ENCODE results near the gene EBF3. TPM values are rescaled to one million over a fixed set of nuclear protein-coding genes. Genes with fewer than 3 reads are reported as not detected.

EBF3 gene
- total RNA-seq, 1 donor from 2014 or later: 544 TPM

GRCh38 chr10:129959544-129960480 lies 4.3 kb downstream of the EBF3 start:
- Mint-ChIP-seq H3K27ac (ENCODE audit: unreplicated experiment) (peak overlapping the region; percentile 95), H3K36me3 (ENCODE audit: unreplicated experiment) (peaks cover 34% of the 10 kb centered on the region), H3K9me3 (ENCODE audit: unreplicated experiment) (peaks cover 55% of the 10 kb centered on the region), H3K4me3 (ENCODE audit: unreplicated experiment) (peak overlapping the region; percentile 90), H3K27me3 (ENCODE audit: unreplicated experiment) (peaks cover 48% of the 10 kb centered on the region), H3K4me1 (ENCODE audit: low read depth, unreplicated experiment) (peaks cover 2% of the 10 kb centered on the region)
- TF ChIP-seq CTCF (IDR thresholded peaks at IDR 0.05; ENCODE audit: partially characterized antibody, unreplicated experiment): no peak
- peak; percentile 35 for DNase-seq

GRCh38 chr10:129958629-129959543 lies 5.2 kb downstream of the EBF3 start:
- H3K9me3 Mint-ChIP-seq (ENCODE audit: unreplicated experiment): peaks cover 53% of the 10 kb centered on the region
- peak overlapping the region; percentile 99 for H3K27ac Mint-ChIP-seq (ENCODE audit: unreplicated experiment)
- peak; percentile 73 for DNase-seq
- peaks cover 46% of the 10 kb centered on the region for H3K27me3 Mint-ChIP-seq (ENCODE audit: unreplicated experiment)
- H3K36me3 Mint-ChIP-seq (ENCODE audit: unreplicated experiment): peaks cover 34% of the 10 kb centered on the region
- H3K4me1 Mint-ChIP-seq (ENCODE audit: low read depth, unreplicated experiment): peaks cover 10% of the 10 kb centered on the region
- H3K4me3 Mint-ChIP-seq (ENCODE audit: unreplicated experiment): peak overlapping the region; percentile 92
- TF ChIP-seq CTCF (IDR thresholded peaks at IDR 0.05; ENCODE audit: partially characterized antibody, unreplicated experiment): no peak

GRCh38 chr10:129958148-129958628 lies 5.9 kb downstream of the EBF3 start:
- Mint-ChIP-seq H3K27me3 (ENCODE audit: unreplicated experiment) (peaks cover 44% of the 10 kb centered on the region), H3K4me1 (ENCODE audit: low read depth, unreplicated experiment) (peaks cover 15% of the 10 kb centered on the region), H3K36me3 (ENCODE audit: unreplicated experiment) (peaks cover 34% of the 10 kb centered on the region), H3K9me3 (ENCODE audit: unreplicated experiment) (peaks cover 52% of the 10 kb centered on the region), H3K27ac (ENCODE audit: unreplicated experiment) (peak overlapping the region; percentile 99), H3K4me3 (ENCODE audit: unreplicated experiment) (peak overlapping the region; percentile 92)
- peak; percentile 27 for DNase-seq
- no peak for TF ChIP-seq CTCF (IDR thresholded peaks at IDR 0.05; ENCODE audit: partially characterized antibody, unreplicated experiment)

GRCh38 chr10:129956876-129957673 lies 7.0 kb downstream of the EBF3 start:
- no peak for TF ChIP-seq CTCF (IDR thresholded peaks at IDR 0.05; ENCODE audit: partially characterized antibody, unreplicated experiment)
- Mint-ChIP-seq H3K27me3 (ENCODE audit: unreplicated experiment) (peaks cover 40% of the 10 kb centered on the region), H3K27ac (ENCODE audit: unreplicated experiment) (peak overlapping the region; percentile 99), H3K9me3 (ENCODE audit: unreplicated experiment) (peaks cover 49% of the 10 kb centered on the region), H3K4me3 (ENCODE audit: unreplicated experiment) (peak overlapping the region; percentile 92), H3K4me1 (ENCODE audit: low read depth, unreplicated experiment) (peaks cover 23% of the 10 kb centered on the region), H3K36me3 (ENCODE audit: unreplicated experiment) (peaks cover 32% of the 10 kb centered on the region)
- DNase-seq: peak; percentile 47

All from glutamatergic neuron (in vitro differentiated cells).